Vagina (tissue), 2 donors: ENCODE data around the gene IFT80. TPM values are rescaled to one million over a fixed set of nuclear protein-coding genes. Genes with fewer than 3 reads are reported as not detected.

Experiments
- DNase-seq, 2 donors: peaks; one replicate each; pipeline ENCODE4 v3.0.0-alpha.2; 2017; ENCODE audit errors: extremely low spot score in 2 of 2
- H3K27ac ChIP-seq: fragments of 200-600 bp; sonication (generic); one replicate; pipeline ENCODE4 v1.5.1; 2019
- H3K27me3 ChIP-seq: fragments of 200-600 bp; sonication (generic); one replicate; pipeline ENCODE4 v1.5.1; 2019
- H3K36me3 ChIP-seq, 2 donors: fragments of 200-600 bp; sonication (generic); one replicate each; pipeline ENCODE4 v1.5.1; 2017 to 2019
- H3K4me1 ChIP-seq: fragments of 200-600 bp; sonication (generic); one replicate; pipeline ENCODE4 v1.5.1; 2019
- H3K4me3 ChIP-seq, 2 donors: fragments of 200-600 bp; sonication (generic); 1 replicate in 1 of 2; 2 replicates in 1 of 2; pipeline ENCODE4 v1.5.1; 2016 to 2019
- H3K9me3 ChIP-seq: fragments of 200-600 bp; sonication (generic); one replicate; pipeline ENCODE4 v1.5.1; 2019
- POLR2A ChIP-seq, 2 donors: fragments of 450-650 bp; IDR thresholded peaks; one replicate each; pipeline ENCODE4 v1.6.1; 2017; ENCODE audit warnings: antibody characterized with exemption in 2 of 2, mild to moderate bottlenecking in 2 of 2, moderate library complexity in 2 of 2
- POLR2AphosphoS5 ChIP-seq, 2 donors: sonication (generic); formaldehyde crosslinking; IDR thresholded peaks; one replicate each; pipeline ENCODE4 v1.9.0; 2017; ENCODE audit warnings: antibody characterized with exemption in 2 of 2, mild to moderate bottlenecking in 2 of 2, low read depth in 1 of 2; ENCODE audit not compliant: insufficient read depth in 1 of 2
- intact Hi-C: fragments of 100-400 bp; cut with DNase I; formaldehyde crosslinking; loops from one replicate; pipeline ENCODE4 v1.15.1; 2023
- total RNA-seq: library from RNA; depleted of rRNA; stranded (reverse); fragments of >200 nt; gene quantifications from one replicate; pipeline ENCODE4 v1.2.3, GENCODE V29; 2016
- TF ChIP-seq, protein P1 (sequence below), 3 experiments: fragments of 450-650 bp in 2 of 3; fragments of 200-600 bp in 1 of 3; sonication (generic) in 1 of 3; IDR thresholded peaks; one replicate each; pipeline ENCODE4 v1.5.1; 2017 to 2019; ENCODE audit warnings: antibody characterized with exemption in 3 of 3, mild to moderate bottlenecking in 2 of 3, moderate library complexity in 2 of 3

Gene IFT80
- total RNA-seq, 1 donor from 2014 or later, result 8.3 TPM

- no peak for DNase-seq
- no peaks in the 10 kb centered on the region for H3K27me3 ChIP-seq
- intact Hi-C loops, result no loop called here
Measured at GRCh38 chr3:160409812-160410610, 11.0 kb upstream of the IFT80 start.

DNA sequence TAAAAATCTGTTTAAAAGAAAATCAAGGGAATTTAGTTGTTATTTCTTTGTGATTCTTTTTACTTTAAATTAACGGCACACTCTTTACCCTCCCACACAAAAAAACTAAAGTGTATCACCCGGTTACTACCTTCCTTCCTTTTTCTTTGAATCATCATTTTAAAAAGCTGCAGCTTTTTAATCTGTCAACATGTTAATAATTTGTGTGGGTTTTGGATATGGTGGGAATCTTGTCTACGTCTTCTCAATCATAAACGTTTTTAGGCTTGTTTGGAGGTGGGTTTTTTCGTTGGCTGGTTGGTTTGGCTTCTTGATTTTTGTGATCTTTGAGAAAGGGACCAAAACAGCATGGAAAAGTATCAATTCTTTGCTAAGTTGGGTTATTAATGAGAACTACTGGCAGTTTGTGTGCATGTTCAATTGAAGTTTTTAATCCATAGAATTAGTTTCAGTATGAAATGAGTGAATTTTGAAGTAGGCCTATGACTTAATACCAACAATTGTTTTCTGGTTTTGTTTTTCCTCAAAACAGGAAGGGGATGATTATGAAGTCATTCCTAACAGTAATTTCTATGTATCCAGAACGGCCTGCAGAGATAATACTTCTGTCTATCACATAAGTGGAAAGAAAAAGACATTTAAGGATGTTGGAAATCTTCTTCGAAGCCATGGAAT, 4.9 kb upstream of the IFT80 start:
- H3K27me3 ChIP-seq, result no peaks in the 10 kb centered on the region
- H3K4me1 ChIP-seq, result peaks cover 26% of the 10 kb centered on the region
- peak overlapping the region; percentile 97 for H3K27ac ChIP-seq
- TF ChIP-seq POLR2AphosphoS5 (IDR thresholded peaks at IDR 0.05; ENCODE audit: insufficient read depth in 1 of 2, low read depth in 1 of 2), result no peak
- TF ChIP-seq, protein P1, sequence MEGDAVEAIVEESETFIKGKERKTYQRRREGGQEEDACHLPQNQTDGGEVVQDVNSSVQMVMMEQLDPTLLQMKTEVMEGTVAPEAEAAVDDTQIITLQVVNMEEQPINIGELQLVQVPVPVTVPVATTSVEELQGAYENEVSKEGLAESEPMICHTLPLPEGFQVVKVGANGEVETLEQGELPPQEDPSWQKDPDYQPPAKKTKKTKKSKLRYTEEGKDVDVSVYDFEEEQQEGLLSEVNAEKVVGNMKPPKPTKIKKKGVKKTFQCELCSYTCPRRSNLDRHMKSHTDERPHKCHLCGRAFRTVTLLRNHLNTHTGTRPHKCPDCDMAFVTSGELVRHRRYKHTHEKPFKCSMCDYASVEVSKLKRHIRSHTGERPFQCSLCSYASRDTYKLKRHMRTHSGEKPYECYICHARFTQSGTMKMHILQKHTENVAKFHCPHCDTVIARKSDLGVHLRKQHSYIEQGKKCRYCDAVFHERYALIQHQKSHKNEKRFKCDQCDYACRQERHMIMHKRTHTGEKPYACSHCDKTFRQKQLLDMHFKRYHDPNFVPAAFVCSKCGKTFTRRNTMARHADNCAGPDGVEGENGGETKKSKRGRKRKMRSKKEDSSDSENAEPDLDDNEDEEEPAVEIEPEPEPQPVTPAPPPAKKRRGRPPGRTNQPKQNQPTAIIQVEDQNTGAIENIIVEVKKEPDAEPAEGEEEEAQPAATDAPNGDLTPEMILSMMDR (IDR thresholded peaks at IDR 0.05), result no peak
- TF ChIP-seq POLR2A (IDR thresholded peaks at IDR 0.05), result no peak
- H3K9me3 ChIP-seq, result no peaks in the 10 kb centered on the region
- no peaks in the 10 kb centered on the region for H3K36me3 ChIP-seq
- no peak for DNase-seq
- no peak overlapping the region for H3K4me3 ChIP-seq
- intact Hi-C loops, result no loop called here

More at GRCh38 chr3:160409812-160410610, 11.0 kb upstream of the IFT80 start:
- Histone ChIP-seq H3K4me3 (no peak overlapping the region), H3K4me1 (no peaks in the 10 kb centered on the region), H3K27ac (no peak overlapping the region), H3K9me3 (no peaks in the 10 kb centered on the region), H3K36me3 (peaks cover 0 to 7% of the 10 kb centered on the region in 2 donors)
- TF ChIP-seq POLR2AphosphoS5 (IDR thresholded peaks at IDR 0.05; ENCODE audit: insufficient read depth in 1 of 2, low read depth in 1 of 2) (no peak), POLR2A (IDR thresholded peaks at IDR 0.05) (no peak)
- TF ChIP-seq, protein P1 (IDR thresholded peaks at IDR 0.05), result no peak

- no peaks in the 10 kb centered on the region for H3K36me3 ChIP-seq
- intact Hi-C loops, result no loop called here
- H3K27ac ChIP-seq, result peak overlapping the region; percentile 97
- no peaks in the 10 kb centered on the region for H3K9me3 ChIP-seq
- H3K4me3 ChIP-seq, result no peak overlapping the region
- H3K4me1 ChIP-seq, result peaks cover 33% of the 10 kb centered on the region
- TF ChIP-seq, protein P1 (IDR thresholded peaks at IDR 0.05), result no peak
- no peak for TF ChIP-seq POLR2A (IDR thresholded peaks at IDR 0.05)
- no peak for TF ChIP-seq POLR2AphosphoS5 (IDR thresholded peaks at IDR 0.05; ENCODE audit: insufficient read depth in 1 of 2, low read depth in 1 of 2)
- H3K27me3 ChIP-seq, result no peaks in the 10 kb centered on the region
- no peak for DNase-seq
Measured at GRCh38 chr3:160403028-160403545, 4.1 kb upstream of the IFT80 start.

- no peaks in the 10 kb centered on the region for H3K9me3 ChIP-seq
- no peaks in the 10 kb centered on the region for H3K27me3 ChIP-seq
- TF ChIP-seq POLR2AphosphoS5 (IDR thresholded peaks at IDR 0.05; ENCODE audit: insufficient read depth in 1 of 2, low read depth in 1 of 2) (no peak), POLR2A (IDR thresholded peaks at IDR 0.05) (no peak)
- TF ChIP-seq, protein P1 (IDR thresholded peaks at IDR 0.05), result no peak
- no peaks in the 10 kb centered on the region for H3K36me3 ChIP-seq
- peaks cover 35% of the 10 kb centered on the region for H3K4me1 ChIP-seq
- peak overlapping the region in 1 of 2 donors; percentile 91 for H3K4me3 ChIP-seq
- no peak for DNase-seq
- intact Hi-C loops, result no loop called here
- H3K27ac ChIP-seq, result peak overlapping the region; percentile 97
Measured at GRCh38 chr3:160402221-160403027, 3.4 kb upstream of the IFT80 start.
